PC-9 (cell line): ENCODE data around the gene HSDL1. TPM values are rescaled to one million over a fixed set of nuclear protein-coding genes. Genes with fewer than 3 reads are reported as not detected.
"Not testable (repeated sequence)": the region's sequence is repeated elsewhere in the genome, so short reads cannot be mapped to it uniquely, and the experiment has no call there.

ENCODE experiments used
- BruUV-seq: library from RNA; stranded (reverse); fragments of 400-500 nt; replicated peaks from 2 replicates; lab custom pipeline; 2021; lab: Mats Ljungman, UMichigan
- CTCF ChIA-PET: fragments of 300-600 bp; sonication (Branson Sonifier 250); formaldehyde crosslinking; loops from one replicate; lab custom pipeline; 2022; ENCODE audit warnings: antibody characterized with exemption; lab: Charles Lee
- POLR2A ChIA-PET: fragments of 300-600 bp; sonication (Branson Sonifier 250); formaldehyde crosslinking; loops from one replicate; lab custom pipeline; 2022; ENCODE audit warnings: antibody characterized with exemption; ENCODE audit not compliant: unreplicated experiment; lab: Charles Lee
- DNase-seq, 2 experiments: peaks; one replicate each; pipeline versions ENCODE4 v3.0.0 to v3.0.0-alpha.2; 2015 to 2022; ENCODE audit warnings: mixed read lengths in 1 of 2
- H2AFZ ChIP-seq: fragments of 200-600 bp; sonication (generic); 2 replicates; pipeline ENCODE4 v1.8.1; 2017; ENCODE audit warnings: antibody characterized with exemption
- H3F3A ChIP-seq: fragments of 200-600 bp; sonication (generic); 2 replicates; pipeline ENCODE4 v1.8.1; 2017; ENCODE audit warnings: antibody characterized with exemption, mild to moderate bottlenecking, low read depth; ENCODE audit not compliant: insufficient read depth
- H3K27ac ChIP-seq: fragments of 200-600 bp; sonication (generic); 2 replicates; pipeline ENCODE4 v1.6.1; 2016; ENCODE audit warnings: mixed run types
- H3K27me3 ChIP-seq: fragments of 200-600 bp; sonication (generic); 2 replicates; pipeline ENCODE4 v1.6.1; 2016; ENCODE audit warnings: low read depth, mixed run types; ENCODE audit not compliant: insufficient read depth
- H3K36me3 ChIP-seq: fragments of 200-600 bp; sonication (generic); 2 replicates; pipeline ENCODE4 v1.6.1; 2016; ENCODE audit warnings: low read depth, mixed run types
- H3K4me1 ChIP-seq: fragments of 200-600 bp; sonication (generic); replicated peaks from 2 replicates; pipeline ENCODE4 v1.6.1; 2016; ENCODE audit warnings: mixed run types; ENCODE audit not compliant: insufficient read depth
- H3K4me2 ChIP-seq: fragments of 200-600 bp; sonication (generic); 2 replicates; pipeline ENCODE4 v1.6.1; 2017; ENCODE audit warnings: mixed run types
- H3K4me3 ChIP-seq: fragments of 200-600 bp; sonication (generic); 2 replicates; pipeline ENCODE4 v1.6.1; 2016; ENCODE audit warnings: mixed run types
- H3K79me2 ChIP-seq: fragments of 200-600 bp; sonication (generic); 2 replicates; pipeline ENCODE4 v1.6.1; 2017; ENCODE audit warnings: low read depth, mixed run types
- H3K9me2 ChIP-seq: fragments of 200-600 bp; sonication (generic); 2 replicates; pipeline ENCODE4 v1.8.1; 2017; ENCODE audit warnings: mild to moderate bottlenecking; ENCODE audit not compliant: insufficient read depth
- H3K9me3 ChIP-seq: fragments of 200-600 bp; sonication (generic); 2 replicates; pipeline ENCODE4 v1.8.1; 2016; ENCODE audit warnings: low read depth; ENCODE audit not compliant: insufficient read depth
- H4K20me1 ChIP-seq: fragments of 200-600 bp; sonication (generic); 2 replicates; pipeline ENCODE4 v1.8.1; 2017; ENCODE audit not compliant: insufficient read depth
- CTCF ChIP-seq: fragments of 200-600 bp; sonication (generic); conservative IDR thresholded peaks from 2 replicates; pipeline ENCODE4 v1.6.1; 2017; ENCODE audit warnings: mixed run types, antibody characterized with exemption, mild to moderate bottlenecking, moderate library complexity
- EZH2 ChIP-seq: fragments of 200-600 bp; sonication (generic); IDR thresholded peaks from 2 replicates; pipeline ENCODE4 v1.8.0; 2017; ENCODE audit warnings: antibody characterized with exemption, low read depth
- intact Hi-C: fragments of 100-400 bp; cut with micrococcal nuclease; formaldehyde crosslinking; loops from one replicate; pipeline ENCODE4 v1.10.0; 2022; ENCODE audit not compliant: unreplicated experiment
- total RNA-seq: library from RNA; stranded (reverse); gene quantifications from 2 replicates; pipeline ENCODE4 v1.2.3, GENCODE V29; 2021

Gene HSDL1
- total RNA-seq, 1 experiment from 2014 or later: 32.1 TPM

GRCh38 chr16:84121007-84121406, 24.0 kb downstream of the HSDL1 start:
- Histone ChIP-seq H2AFZ (no peak overlapping the region), H3K36me3 (no peaks in the 10 kb centered on the region), H3K9me2 (no peaks in the 10 kb centered on the region), H3K9me3 (no peaks in the 10 kb centered on the region), H3K79me2 (peaks cover 14% of the 10 kb centered on the region), H3K4me2 (no peak overlapping the region), H3K27me3 (no peaks in the 10 kb centered on the region), H3K4me3 (no peak overlapping the region), H4K20me1 (no peaks in the 10 kb centered on the region), H3K27ac (no peak overlapping the region), H3K4me1 (peaks cover 32% of the 10 kb centered on the region), H3F3A (peaks cover 27% of the 10 kb centered on the region)
- intact Hi-C loops: no loop called here
- DNase-seq: no peak
- no peak for TF ChIP-seq CTCF
- BruUV-seq: no TSS peak
- ChIA-PET POLR2A (interaction anchor here (0.6 kb wide), 1 partner anchor 916 kb away, joined by 3 read pairs; no protein-coding TSS in a partner anchor), CTCF (no interaction called here)

DNA sequence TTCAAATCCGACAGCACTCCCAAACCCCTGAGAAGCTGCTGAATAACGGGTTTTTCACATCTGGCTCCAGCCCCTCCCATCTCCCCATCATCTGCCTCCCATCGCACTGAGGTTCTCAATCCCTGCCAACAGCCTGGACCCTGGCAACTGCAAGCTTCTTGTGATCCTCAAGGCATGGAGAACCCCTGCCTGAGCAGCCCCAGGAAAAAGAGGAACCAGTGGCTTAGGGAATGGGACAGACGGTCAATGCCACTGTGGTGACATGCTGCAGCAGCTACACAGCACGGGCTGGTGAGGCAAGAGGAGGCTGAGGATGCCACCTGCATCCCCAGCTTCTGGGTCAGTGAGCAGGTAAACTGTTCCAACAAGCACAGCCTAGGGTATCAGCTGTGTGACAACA, 25.0 kb downstream of the HSDL1 start:
- H3K9me3 ChIP-seq: no peaks in the 10 kb centered on the region
- no peak overlapping the region for H3K4me3 ChIP-seq
- ChIA-PET POLR2A (interaction anchor here (0.5 kb wide), 1 partner anchor 20 kb away, joined by 23 read pairs; no protein-coding TSS in a partner anchor), CTCF (interaction anchor here (0.6 to 1.1 kb wide), 3 partner anchors 57 to 126 kb away, joined by 4 read pairs; no protein-coding TSS in a partner anchor)
- H3K4me1 ChIP-seq: peaks cover 38% of the 10 kb centered on the region
- H3K36me3 ChIP-seq: no peaks in the 10 kb centered on the region
- H3F3A ChIP-seq: peaks cover 30% of the 10 kb centered on the region
- intact Hi-C loops: no loop called here
- H3K27ac ChIP-seq: 0 out of 2 replicates have a peak overlapping the region, but pooled peaks have one; percentile 51
- peak overlapping the region; percentile 85 for H3K4me2 ChIP-seq
- H2AFZ ChIP-seq: no peak overlapping the region
- H3K9me2 ChIP-seq: no peaks in the 10 kb centered on the region
- TF ChIP-seq CTCF (no peak), EZH2 (no peak)
- no TSS peak for BruUV-seq
- no peaks in the 10 kb centered on the region for H3K27me3 ChIP-seq
- no peak for DNase-seq
- H3K79me2 ChIP-seq: peaks cover 24% of the 10 kb centered on the region
- peaks cover 5% of the 10 kb centered on the region; the same call in 1 of the 2 replicates for H4K20me1 ChIP-seq

DNA sequence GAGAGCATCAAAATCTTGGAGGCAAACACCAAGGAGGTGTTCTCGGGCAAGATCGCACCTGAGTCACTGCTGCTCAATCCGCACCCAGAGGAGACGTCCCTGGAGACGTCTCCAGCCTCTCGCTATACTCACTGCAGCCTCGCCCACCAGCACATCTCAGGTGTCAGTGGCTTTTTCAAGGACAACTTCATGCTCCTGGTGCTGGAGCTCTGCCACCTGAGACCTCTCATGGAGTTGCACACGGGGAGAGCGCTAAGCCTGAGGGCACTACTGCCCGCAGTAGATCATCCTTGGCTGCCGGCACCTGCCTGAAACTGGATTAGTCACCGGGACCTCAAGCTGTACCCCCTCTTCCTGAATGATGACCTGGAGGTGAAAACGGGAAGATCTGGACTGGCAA, 25.6 kb downstream of the HSDL1 start:
- intact Hi-C loops: loop anchor here (1.0 kb wide), 1 partner anchor 19 kb away; no protein-coding TSS in a partner anchor
- Histone ChIP-seq H3K4me2 (peak overlapping the region; percentile 85), H3K4me3 (peak overlapping the region; percentile 2; the same call in 1 of the 2 replicates), H3F3A (peaks cover 30% of the 10 kb centered on the region), H3K27ac (peak overlapping the region; percentile 51), H2AFZ (no peak overlapping the region), H4K20me1 (peaks cover 5% of the 10 kb centered on the region; the same call in 1 of the 2 replicates), H3K27me3 (no peaks in the 10 kb centered on the region), H3K9me2 (no peaks in the 10 kb centered on the region), H3K79me2 (peaks cover 31% of the 10 kb centered on the region), H3K4me1 (peaks cover 39% of the 10 kb centered on the region), H3K36me3 (no peaks in the 10 kb centered on the region), H3K9me3 (no peaks in the 10 kb centered on the region)
- TF ChIP-seq CTCF: no peak
- no peak for TF ChIP-seq EZH2
- POLR2A ChIA-PET: no interaction called here
- BruUV-seq: no TSS peak
- CTCF ChIA-PET: interaction anchor here (0.6 to 1.1 kb wide), 5 partner anchors 37 to 125 kb away, joined by 4 read pairs; no protein-coding TSS in a partner anchor
- peak; percentile 78 to 94 for DNase-seq

GRCh38 chr16:84118315-84118714, 26.7 kb downstream of the HSDL1 start:
- DNase-seq, BruUV-seq, POLR2A ChIA-PET, CTCF ChIA-PET, H3K27ac ChIP-seq, H3K4me3 ChIP-seq, intact Hi-C loops, H3K9me2 ChIP-seq, H3K36me3 ChIP-seq, H3K9me3 ChIP-seq, H2AFZ ChIP-seq, H3K27me3 ChIP-seq, H4K20me1 ChIP-seq: not testable (repeated sequence)
- H3F3A ChIP-seq: peaks cover 30% of the 10 kb centered on the region
- H3K4me1 ChIP-seq: peaks cover 39% of the 10 kb centered on the region
- H3K4me2 ChIP-seq: peak overlapping the region; percentile 85
- H3K79me2 ChIP-seq: peaks cover 41% of the 10 kb centered on the region
